Glutamatergic neuron (in vitro differentiated cells): Measurements from ENCODE around the gene DNAH8. TPM values are rescaled to one million over a fixed set of nuclear protein-coding genes. Genes with fewer than 3 reads are reported as not detected.

ENCODE experiments used
- DNase-seq: peaks from one replicate; pipeline ENCODE4 v3.0.0; 2022
- H3K27ac Mint-ChIP-seq: one replicate; pipeline ENCODE4 v1.8.0; 2020; ENCODE audit warnings: mild to moderate bottlenecking, mixed read lengths, inconsistent platforms; ENCODE audit not compliant: unreplicated experiment
- H3K27me3 Mint-ChIP-seq: one replicate; pipeline ENCODE4 v1.8.0; 2020; ENCODE audit warnings: mild to moderate bottlenecking, moderate library complexity, mixed read lengths, inconsistent platforms; ENCODE audit not compliant: unreplicated experiment
- H3K36me3 Mint-ChIP-seq: one replicate; pipeline ENCODE4 v1.8.0; 2020; ENCODE audit warnings: mild to moderate bottlenecking, mixed read lengths, inconsistent platforms; ENCODE audit not compliant: unreplicated experiment
- H3K4me1 Mint-ChIP-seq: one replicate; pipeline ENCODE4 v1.8.0; 2020; ENCODE audit warnings: mild to moderate bottlenecking, low read depth, mixed read lengths, inconsistent platforms; ENCODE audit not compliant: unreplicated experiment
- H3K4me3 Mint-ChIP-seq: one replicate; pipeline ENCODE4 v1.8.0; 2020; ENCODE audit warnings: mild to moderate bottlenecking, mixed read lengths, inconsistent platforms; ENCODE audit not compliant: unreplicated experiment
- H3K9me3 Mint-ChIP-seq: one replicate; pipeline ENCODE4 v1.8.0; 2020; ENCODE audit warnings: mild to moderate bottlenecking, moderate library complexity, mixed read lengths, inconsistent platforms; ENCODE audit not compliant: unreplicated experiment
- total RNA-seq: library from RNA; stranded (reverse); fragmentation: NEBNext Ultra II Directional; extraction: Animal tissue kit (Norgen Biotek cat#: 25700); gene quantifications from one replicate; pipeline ENCODE4 v1.2.1, GENCODE V29; 2021; ENCODE audit not compliant: unreplicated experiment
- TF ChIP-seq, protein P1 (sequence below): fragments of 200-600 bp; sonication (generic); IDR thresholded peaks from one replicate; pipeline ENCODE4 v1.5.0; 2021; ENCODE audit not compliant: partially characterized antibody, unreplicated experiment

Gene DNAH8
- total RNA-seq, 1 donor from 2014 or later, result not detected

DNA sequence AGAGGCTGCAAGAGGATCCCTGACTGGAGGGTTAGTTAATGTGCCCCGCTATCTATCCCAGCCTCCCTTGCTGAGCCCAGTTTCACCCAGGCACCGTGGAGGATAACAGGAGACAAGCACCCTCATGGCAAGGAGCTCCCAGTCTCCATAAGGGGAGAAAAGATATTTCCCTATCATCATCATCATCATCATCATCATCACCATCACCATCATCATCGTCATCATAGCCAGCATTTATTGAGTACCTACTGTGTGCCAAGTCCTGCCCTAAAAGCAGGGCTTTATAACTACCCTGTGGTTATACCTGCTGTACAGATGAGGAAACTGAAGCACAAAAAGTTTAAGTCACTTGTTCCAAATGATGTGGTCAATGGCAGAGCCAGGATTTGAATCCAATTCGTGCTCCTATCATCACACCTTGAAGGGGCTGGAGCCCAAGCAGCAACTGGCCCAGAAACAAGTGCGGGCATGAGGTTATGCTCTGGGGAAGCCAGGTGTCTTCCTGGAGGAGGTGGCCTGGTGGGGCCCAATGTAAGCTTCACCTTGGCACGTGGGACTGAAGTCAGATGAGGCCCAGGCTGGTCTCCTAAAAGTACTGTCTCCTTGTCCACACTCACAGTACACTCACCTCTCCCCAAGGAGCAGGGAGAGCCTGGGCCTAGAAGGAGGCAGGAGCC, 343.5 kb downstream of the DNAH8 start:
- DNase-seq, result no peak
- H3K27ac Mint-ChIP-seq, result no peak overlapping the region
- H3K36me3 Mint-ChIP-seq, result no peaks in the 10 kb centered on the region
- no peak overlapping the region for H3K4me3 Mint-ChIP-seq
- TF ChIP-seq, protein P1, sequence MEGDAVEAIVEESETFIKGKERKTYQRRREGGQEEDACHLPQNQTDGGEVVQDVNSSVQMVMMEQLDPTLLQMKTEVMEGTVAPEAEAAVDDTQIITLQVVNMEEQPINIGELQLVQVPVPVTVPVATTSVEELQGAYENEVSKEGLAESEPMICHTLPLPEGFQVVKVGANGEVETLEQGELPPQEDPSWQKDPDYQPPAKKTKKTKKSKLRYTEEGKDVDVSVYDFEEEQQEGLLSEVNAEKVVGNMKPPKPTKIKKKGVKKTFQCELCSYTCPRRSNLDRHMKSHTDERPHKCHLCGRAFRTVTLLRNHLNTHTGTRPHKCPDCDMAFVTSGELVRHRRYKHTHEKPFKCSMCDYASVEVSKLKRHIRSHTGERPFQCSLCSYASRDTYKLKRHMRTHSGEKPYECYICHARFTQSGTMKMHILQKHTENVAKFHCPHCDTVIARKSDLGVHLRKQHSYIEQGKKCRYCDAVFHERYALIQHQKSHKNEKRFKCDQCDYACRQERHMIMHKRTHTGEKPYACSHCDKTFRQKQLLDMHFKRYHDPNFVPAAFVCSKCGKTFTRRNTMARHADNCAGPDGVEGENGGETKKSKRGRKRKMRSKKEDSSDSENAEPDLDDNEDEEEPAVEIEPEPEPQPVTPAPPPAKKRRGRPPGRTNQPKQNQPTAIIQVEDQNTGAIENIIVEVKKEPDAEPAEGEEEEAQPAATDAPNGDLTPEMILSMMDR, result no peak
- peaks cover 4% of the 10 kb centered on the region for H3K27me3 Mint-ChIP-seq
- peaks cover 5% of the 10 kb centered on the region for H3K4me1 Mint-ChIP-seq
- peaks cover 1% of the 10 kb centered on the region for H3K9me3 Mint-ChIP-seq

DNA sequence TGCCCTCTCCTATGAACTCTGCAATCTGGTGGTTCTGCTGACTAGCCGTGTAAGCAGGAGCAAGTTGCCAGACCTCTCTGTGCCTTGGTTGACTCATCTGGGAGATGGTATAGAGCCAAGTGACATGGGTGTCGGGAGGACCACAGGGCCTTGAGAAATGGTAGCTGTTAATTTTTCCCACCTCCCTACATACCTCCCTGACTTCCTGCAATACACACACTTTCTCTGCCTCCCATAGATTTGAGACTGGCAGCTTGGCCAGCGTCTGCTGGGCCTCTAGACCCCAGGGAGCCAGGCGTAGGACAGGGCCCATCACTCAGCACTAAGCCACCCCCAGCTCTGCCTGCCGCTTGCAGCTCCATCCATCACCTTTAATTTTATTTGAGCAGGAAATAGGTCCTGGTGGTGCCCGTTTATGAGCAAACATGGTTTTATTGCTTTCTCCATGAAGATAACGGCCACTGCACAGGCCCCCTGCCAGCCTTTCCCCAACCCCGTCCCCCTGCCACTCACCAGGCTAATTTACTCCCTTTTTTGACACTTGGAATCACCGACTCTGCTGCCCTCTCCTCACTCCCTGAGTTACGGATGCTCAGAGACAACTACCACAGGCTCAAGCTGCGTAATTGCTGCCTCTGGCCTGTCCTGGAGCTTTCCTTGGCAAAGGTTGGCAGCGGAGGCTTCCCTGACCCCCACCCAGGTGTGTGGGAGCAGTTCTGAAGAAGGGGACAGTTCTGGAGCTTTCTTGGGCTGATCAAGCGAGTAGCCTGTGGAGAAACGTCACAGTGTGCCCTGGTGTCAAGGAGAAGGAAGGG, 344.6 kb downstream of the DNAH8 start:
- DNase-seq, result no peak
- Mint-ChIP-seq H3K27ac (no peak overlapping the region), H3K27me3 (peaks cover 6% of the 10 kb centered on the region), H3K4me3 (no peak overlapping the region), H3K36me3 (no peaks in the 10 kb centered on the region), H3K9me3 (no peaks in the 10 kb centered on the region), H3K4me1 (no peaks in the 10 kb centered on the region)
- TF ChIP-seq, protein P1, result no peak

DNA sequence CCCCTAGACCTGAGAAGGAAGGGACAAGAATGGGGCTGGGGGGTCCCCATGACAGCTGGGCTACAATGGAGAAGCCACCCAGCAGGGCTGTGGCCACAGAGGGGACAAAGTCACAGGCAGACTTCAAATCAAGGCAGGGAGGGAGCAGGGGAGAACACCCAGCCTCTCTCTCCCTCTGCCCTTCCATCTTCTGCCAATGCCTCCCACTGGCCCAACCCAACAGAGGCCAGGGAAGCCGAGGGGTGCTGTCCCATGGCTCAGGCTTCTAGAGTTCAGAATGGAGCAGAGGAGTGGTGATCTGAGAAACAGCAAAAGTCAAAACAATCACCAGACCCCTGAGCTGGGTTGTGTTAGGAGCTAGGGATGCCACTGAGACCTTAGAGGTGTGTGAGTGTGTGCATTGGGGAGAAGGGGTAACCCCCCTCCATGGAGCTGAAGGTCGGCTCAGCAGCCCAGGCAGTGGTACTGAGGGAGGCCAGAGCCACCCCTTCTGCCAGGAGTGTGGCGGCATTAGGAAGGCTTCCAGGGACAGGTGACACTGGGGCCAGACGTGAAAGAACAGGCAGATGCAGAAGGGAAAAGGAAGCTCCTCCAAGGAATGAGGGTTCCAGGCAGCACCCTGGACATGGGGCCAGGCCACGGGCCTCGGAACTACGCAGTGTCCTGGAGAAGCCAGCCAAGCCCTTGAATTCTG, 345.5 kb downstream of the DNAH8 start:
- H3K27ac Mint-ChIP-seq, result no peak overlapping the region

DNA sequence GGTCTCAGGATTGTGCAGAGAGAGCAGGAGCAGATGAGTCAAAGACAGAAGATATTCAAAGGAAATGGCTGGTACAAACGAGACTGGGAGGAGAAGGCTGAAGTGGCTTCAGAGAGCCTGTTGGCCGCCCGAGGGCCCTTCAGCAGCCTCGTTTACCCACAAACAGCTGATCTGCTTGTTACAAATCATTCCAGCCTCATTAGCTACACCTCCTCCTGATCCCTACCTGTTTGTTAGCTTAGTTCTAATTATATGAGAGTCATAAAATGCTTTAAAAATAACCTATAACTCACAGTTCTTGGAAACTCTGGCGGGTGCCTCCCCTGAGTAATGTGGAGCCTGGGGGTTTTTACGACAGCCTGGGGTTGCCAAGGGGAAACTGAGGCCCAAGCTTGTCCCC, 346.1 kb downstream of the DNAH8 start:
- Mint-ChIP-seq H3K9me3 (no peaks in the 10 kb centered on the region), H3K4me3 (no peak overlapping the region), H3K27me3 (peaks cover 7% of the 10 kb centered on the region), H3K27ac (no peak overlapping the region), H3K36me3 (no peaks in the 10 kb centered on the region), H3K4me1 (no peaks in the 10 kb centered on the region)
- TF ChIP-seq, protein P1, result no peak
- DNase-seq, result no peak

More for the DNA sequence above, 345.5 kb downstream of the DNAH8 start:
- Mint-ChIP-seq H3K36me3 (no peaks in the 10 kb centered on the region), H3K27me3 (peaks cover 7% of the 10 kb centered on the region), H3K9me3 (no peaks in the 10 kb centered on the region), H3K4me3 (no peak overlapping the region), H3K4me1 (no peaks in the 10 kb centered on the region)
- no peak for DNase-seq
- TF ChIP-seq, protein P1, result no peak
